GM18507 (cell line): ENCODE data around the gene NR6A1.

ENCODE experiments used
- DNase-seq: peaks from one replicate; pipeline ENCODE4 v3.0.0; 2011; ENCODE audit warnings: low read depth; ENCODE audit not compliant: insufficient read length; ENCODE audit errors: extremely low spot score
- FAIRE-seq: peaks from 2 replicates; lab custom pipeline; 2011; peaks lifted over from hg19 to GRCh38; lab: Jason Lieb, UNC

Gene NR6A1

GRCh38 chr9:124490004-124490403 lies 281.1 kb downstream of the NR6A1 start:
- FAIRE-seq (no peak), DNase-seq (no peak)

- DNase-seq (no peak), FAIRE-seq (no peak)
These were observed 281.9 kb downstream of the NR6A1 start for GRCh38 chr9:124489222-124489621.

GRCh38 chr9:124488641-124489210 lies 282.4 kb downstream of the NR6A1 start:
- no peak for FAIRE-seq
- no peak for DNase-seq

- FAIRE-seq (no peak), DNase-seq (no peak)
These were observed 283.6 kb downstream of the NR6A1 start for GRCh38 chr9:124487260-124488182.

- no peak for DNase-seq
- FAIRE-seq: no peak
These were observed 284.3 kb downstream of the NR6A1 start for GRCh38 chr9:124486778-124487259.

GRCh38 chr9:124485936-124486335 lies 285.2 kb downstream of the NR6A1 start:
- no peak for DNase-seq
- no peak for FAIRE-seq

- DNase-seq: no peak
- no peak for FAIRE-seq
These were observed 285.9 kb downstream of the NR6A1 start for GRCh38 chr9:124485201-124485600.

- no peak for DNase-seq
- no peak for FAIRE-seq
These were observed 287.6 kb downstream of the NR6A1 start for GRCh38 chr9:124483481-124483880.

- no peak for FAIRE-seq
These were observed 288.6 kb downstream of the NR6A1 start for GRCh38 chr9:124482431-124483031.

GRCh38 chr9:124481115-124481514 lies 290.0 kb downstream of the NR6A1 start:
- FAIRE-seq: no peak

More at GRCh38 chr9:124482431-124483031, 288.6 kb downstream of the NR6A1 start:
- DNase-seq: no peak

GRCh38 chr9:124480621-124480981 lies 290.5 kb downstream of the NR6A1 start:
- peak; percentile 39 for DNase-seq
- FAIRE-seq: peak; percentile 55

More at GRCh38 chr9:124481115-124481514, 290.0 kb downstream of the NR6A1 start:
- DNase-seq: no peak

- DNase-seq (no peak), FAIRE-seq (no peak)
These were observed 291.0 kb downstream of the NR6A1 start for GRCh38 chr9:124479947-124480620.

GRCh38 chr9:124479371-124479770 lies 291.7 kb downstream of the NR6A1 start:
- FAIRE-seq (no peak), DNase-seq (no peak)

- DNase-seq (no peak), FAIRE-seq (no peak)
These were observed 292.8 kb downstream of the NR6A1 start for GRCh38 chr9:124478354-124478753.

- FAIRE-seq (no peak), DNase-seq (no peak)
These were observed 293.3 kb downstream of the NR6A1 start for GRCh38 chr9:124477648-124478285.

- DNase-seq: no peak
- FAIRE-seq: no peak
These were observed 293.9 kb downstream of the NR6A1 start for GRCh38 chr9:124477211-124477647.

- no peak for FAIRE-seq
- DNase-seq: no peak
These were observed 295.0 kb downstream of the NR6A1 start for GRCh38 chr9:124475868-124476690.

- DNase-seq: no peak
- no peak for FAIRE-seq
These were observed 295.8 kb downstream of the NR6A1 start for GRCh38 chr9:124475158-124475867.
